GM12892 (cell line): ENCODE results near the gene CAPN5.

Experiments used
- POLR2A ChIP-seq: IDR thresholded peaks from 2 replicates; pipeline ENCODE4 v1.6.1; 2011; ENCODE audit warnings: low read depth, low read length, control low read depth
- POLR2AphosphoS5 ChIP-seq: IDR thresholded peaks from 2 replicates; pipeline ENCODE4 v1.6.1; 2011; ENCODE audit warnings: low read depth, low read length, control low read depth

- TF ChIP-seq POLR2A (no peak), POLR2AphosphoS5 (no peak)
These were observed 14.6 kb downstream of the CAPN5 start for GRCh38 chr11:77081381-77081851.
